Astrocyte of the cerebellum (primary cell): Measurements from ENCODE around the gene CIART.

Source experiments
- DNase-seq: peaks from one replicate; pipeline ENCODE4 v3.0.0-alpha.2; 2011; ENCODE audit warnings: low read depth
- H3K4me3 ChIP-seq: 2 replicates; pipeline ENCODE4 v1.5.1; 2011; ENCODE audit warnings: mild to moderate bottlenecking, low read depth, low read length, moderate library complexity
- CTCF ChIP-seq: IDR thresholded peaks from 2 replicates; pipeline ENCODE4 v1.5.1; 2012; ENCODE audit warnings: low read length, low read depth, moderate library complexity, mild to moderate bottlenecking; ENCODE audit errors: missing control alignments
- in situ Hi-C: cut with HindIII; loops from 2 replicates; pipeline ENCODE4 v1.10.0; 2017; ENCODE audit warnings: low sequenced_read_pairs

The CIART gene

GRCh38 chr1:150262388-150263320 lies 19.7 kb upstream of the CIART start:
- DNase-seq, result no peak
- TF ChIP-seq CTCF, result no peak
- no peak overlapping the region for H3K4me3 ChIP-seq
- in situ Hi-C loops, result no loop called here

- in situ Hi-C loops, result no loop called here
- no peak overlapping the region for H3K4me3 ChIP-seq
- no peak for DNase-seq
- TF ChIP-seq CTCF, result no peak
These were observed 18.8 kb upstream of the CIART start for GRCh38 chr1:150263549-150263948.

GRCh38 chr1:150267896-150268295 lies 14.5 kb upstream of the CIART start:
- no peak for TF ChIP-seq CTCF
- no peak for DNase-seq
- H3K4me3 ChIP-seq, result peak overlapping the region; percentile 70
- in situ Hi-C loops, result no loop called here

GRCh38 chr1:150268340-150268704 lies 14.0 kb upstream of the CIART start:
- no peak for TF ChIP-seq CTCF
- no peak for DNase-seq
- in situ Hi-C loops, result no loop called here
- H3K4me3 ChIP-seq, result peak overlapping the region; percentile 70

- H3K4me3 ChIP-seq, result peak within 1 kb of the TSS; percentile 70
- DNase-seq, result peak; percentile 89
- in situ Hi-C loops, result no loop called here
- TF ChIP-seq CTCF, result no peak
These were observed 13.5 kb upstream of the CIART start, which contains the start of gene APH1A for GRCh38 chr1:150268705-150269403. Gene APH1A, minus strand, starts transcription at chr1:150269016. Its CDS starts 206 bp downstream, at chr1:150268810.

GRCh38 chr1:150269451-150269850 lies 12.9 kb upstream of the CIART start:
- in situ Hi-C loops, result no loop called here
- peak overlapping the region; percentile 70 for H3K4me3 ChIP-seq
- no peak for DNase-seq
- TF ChIP-seq CTCF, result no peak
